SKM-1 treated with dmso at 0.1 percent for 144 hours (cell line): ENCODE measurements around the gene DCTPP1.
A peak's percentile ranks its signal among the peaks of the same experiment; 100 is the strongest.
"Not testable (repeated sequence)": the region's sequence is repeated elsewhere in the genome, so short reads cannot be mapped to it uniquely, and the experiment has no call there.

ENCODE experiments used
- DNase-seq: peaks from one replicate; lab custom pipeline; 2025; ENCODE audit not compliant: unreplicated experiment; lab: John Stamatoyannopoulos, UW

The DCTPP1 gene

GRCh38 chr16:30414159-30414558 is 15.7 kb downstream of the DCTPP1 start:
- DNase-seq: no peak

DNA sequence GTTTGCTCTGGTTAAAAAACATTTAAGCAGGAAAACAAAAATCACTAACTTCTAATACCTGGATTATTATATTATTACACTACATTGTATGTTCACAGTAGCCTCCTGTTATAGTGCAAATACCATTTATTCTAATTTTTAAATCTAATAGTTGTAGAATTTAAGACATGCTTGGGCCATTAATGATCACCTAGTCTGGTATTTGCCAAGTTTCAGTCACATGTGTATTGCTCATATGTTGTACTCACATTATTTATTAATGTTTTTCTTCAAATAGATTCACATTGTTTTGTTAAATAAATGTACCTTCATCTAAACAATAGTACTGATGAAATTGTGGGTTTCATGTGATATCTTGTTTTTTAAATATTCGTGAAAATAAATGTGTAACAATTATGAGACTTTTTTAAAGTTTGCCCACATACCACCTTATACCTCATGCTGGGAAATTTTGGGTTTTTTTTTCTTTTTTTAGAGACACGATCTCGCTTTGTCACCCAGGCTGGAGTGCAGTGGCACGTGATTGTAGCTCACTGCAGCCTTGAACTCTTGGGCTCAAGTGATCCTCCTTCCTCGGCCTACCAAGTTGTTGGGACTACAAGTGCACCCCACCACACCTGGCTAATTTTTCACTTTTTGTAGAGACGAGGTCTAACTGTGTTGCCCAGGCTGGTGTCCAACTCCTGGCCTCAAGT is 16.6 kb downstream of the DCTPP1 start:
- DNase-seq: no peak

GRCh38 chr16:30409125-30410060 is 20.4 kb downstream of the DCTPP1 start:
- peak; percentile 83 for DNase-seq

DNA sequence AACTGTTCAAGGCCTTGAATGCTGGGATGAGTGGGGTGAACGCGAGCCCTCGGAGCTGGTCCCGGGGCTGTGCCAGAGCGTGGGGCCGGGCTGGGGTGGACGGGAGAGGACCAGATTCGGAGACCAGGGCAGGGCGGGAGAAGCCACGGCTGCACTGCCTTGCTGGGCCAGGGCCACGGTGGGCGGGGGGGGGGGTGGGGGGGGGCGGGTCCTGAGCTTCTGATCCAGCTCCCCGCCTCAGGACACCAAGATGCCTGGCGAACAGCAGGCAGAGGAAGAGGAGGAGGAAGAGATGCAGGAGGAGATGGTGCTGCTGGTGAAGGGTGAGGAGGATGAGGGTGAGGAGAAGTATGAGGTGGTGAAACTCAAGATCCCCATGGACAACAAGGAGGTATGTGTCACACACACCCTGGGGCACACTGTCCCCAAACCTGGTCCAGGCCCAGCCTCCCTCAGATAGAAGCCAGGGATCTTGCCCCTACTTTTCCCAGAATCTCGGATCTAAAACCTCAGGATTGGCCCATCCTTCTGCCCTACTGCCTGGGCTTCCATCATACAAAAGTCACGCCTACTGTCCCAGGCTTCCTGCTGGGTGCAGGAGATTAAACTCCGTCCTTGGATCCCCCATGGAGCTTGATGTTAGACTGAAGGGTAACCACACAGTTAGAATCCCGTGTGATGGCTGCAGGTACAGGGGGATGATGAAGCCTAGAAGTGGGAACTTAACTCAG is 21.9 kb downstream of the DCTPP1 start:
- no peak for DNase-seq

DNA sequence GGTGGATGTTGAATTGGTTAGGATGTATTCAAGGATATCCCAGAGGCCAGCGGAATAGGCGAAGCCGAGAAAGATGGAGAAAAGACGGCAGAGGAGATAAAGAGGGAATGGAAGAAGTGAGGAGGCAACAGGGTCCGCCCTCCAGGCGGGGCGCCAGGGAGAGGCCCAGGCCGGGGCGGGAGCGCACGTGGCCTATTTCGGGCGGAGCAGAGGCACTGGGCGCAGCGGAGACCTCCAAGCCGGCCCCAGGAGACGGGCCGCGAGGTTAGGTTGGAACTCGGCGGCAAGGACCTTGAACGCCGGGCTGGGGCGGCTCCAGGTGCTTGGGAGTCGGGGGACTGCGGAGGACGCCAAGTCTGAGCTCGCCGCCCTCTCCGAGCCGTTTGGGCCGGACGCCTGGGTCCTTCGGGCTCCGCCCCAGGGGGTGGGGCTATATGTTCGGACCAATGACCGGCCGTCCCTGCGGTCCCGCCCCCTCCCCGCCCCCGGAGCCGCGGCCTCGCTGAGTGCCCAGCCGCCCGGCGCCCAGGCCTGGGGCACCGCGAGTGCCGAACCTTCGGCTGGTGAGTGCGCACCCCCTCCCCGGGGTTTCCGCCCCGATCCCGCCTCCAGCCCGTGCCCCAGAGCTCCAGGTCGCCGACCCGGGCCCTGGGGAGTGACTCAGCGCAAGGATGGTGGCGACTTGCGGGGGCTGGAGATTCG is 22.6 kb downstream of the DCTPP1 start, which contains the start of gene ZNF771:
Gene ZNF771, plus strand, starts transcription at position 505 of the 702 bp plus-strand sequence. CDS start 448 bp downstream, outside the sequence.
- peak; percentile 79 for DNase-seq

- no peak for DNase-seq
These were observed 23.1 kb downstream of the DCTPP1 start for GRCh38 chr16:30406795-30407101.

DNA sequence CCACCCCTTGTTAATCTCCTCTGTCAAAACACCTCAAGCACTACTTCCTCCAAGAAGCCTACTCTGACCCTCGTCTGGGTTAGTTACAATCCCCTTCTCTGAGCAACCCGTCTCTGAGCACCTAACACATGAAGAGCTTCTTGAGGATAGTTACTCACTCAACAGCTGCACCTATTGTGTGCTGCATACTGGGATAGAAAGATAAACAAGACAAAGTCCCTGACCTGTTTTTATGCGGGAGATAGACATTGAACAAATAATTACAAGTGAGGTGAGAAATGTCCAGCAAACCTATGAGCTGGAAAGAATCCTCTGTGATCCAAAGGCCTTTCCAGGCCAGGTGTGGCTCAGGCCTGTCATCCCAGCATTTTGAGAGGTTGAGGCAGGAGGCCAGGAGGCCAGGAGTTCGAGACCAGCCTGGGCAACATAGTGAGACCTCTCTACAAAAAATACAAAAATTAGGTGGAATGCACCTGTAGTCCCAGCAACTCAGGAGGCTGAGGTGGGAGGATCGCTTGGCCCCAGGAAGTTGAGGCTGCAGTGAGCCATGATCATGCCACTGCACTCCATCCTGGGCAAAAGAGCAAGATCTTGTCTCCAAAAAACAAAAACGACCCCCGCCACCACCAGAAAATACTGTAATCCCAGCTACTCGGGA is 27.9 kb downstream of the DCTPP1 start:
- DNase-seq: no peak

DNA sequence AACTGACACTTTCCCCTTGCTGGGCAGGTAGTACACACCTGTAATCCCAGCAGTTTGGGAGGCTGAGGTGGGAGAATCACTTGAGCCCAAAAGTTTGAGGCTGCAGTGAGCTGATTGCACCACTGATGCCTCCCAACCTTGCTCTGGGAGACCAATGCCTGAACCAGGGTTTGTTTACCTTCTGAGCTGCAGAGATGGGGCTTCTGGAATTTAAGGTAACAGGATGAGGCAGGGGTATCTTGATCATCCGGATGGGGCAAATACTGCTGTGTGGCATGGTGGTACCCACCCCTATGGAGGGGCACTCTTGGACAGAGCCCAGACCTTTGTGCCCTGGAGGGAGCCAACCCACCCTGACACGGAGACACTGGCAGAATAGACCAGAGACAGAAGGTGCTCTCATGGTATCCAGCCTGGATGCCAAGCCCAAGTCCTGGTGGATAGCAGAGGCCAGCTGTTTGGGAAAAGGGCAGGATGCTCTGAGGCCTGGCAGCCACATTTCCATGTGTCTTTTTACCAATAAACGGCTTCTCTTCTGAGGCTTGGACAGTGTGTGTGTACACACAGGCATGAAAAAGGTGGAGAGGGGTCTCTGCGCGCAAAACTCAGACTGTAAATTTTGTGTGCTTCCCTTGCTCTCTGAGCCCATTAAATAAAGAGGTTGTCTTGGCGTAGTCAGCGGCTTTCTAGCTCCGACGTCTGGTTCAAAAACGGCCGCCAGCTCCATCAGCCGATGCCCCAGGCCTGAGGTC is 30.2 kb downstream of the DCTPP1 start:
- DNase-seq: no peak

GRCh38 chr16:30398661-30399434 is 31.0 kb downstream of the DCTPP1 start:
- no peak for DNase-seq

DNA sequence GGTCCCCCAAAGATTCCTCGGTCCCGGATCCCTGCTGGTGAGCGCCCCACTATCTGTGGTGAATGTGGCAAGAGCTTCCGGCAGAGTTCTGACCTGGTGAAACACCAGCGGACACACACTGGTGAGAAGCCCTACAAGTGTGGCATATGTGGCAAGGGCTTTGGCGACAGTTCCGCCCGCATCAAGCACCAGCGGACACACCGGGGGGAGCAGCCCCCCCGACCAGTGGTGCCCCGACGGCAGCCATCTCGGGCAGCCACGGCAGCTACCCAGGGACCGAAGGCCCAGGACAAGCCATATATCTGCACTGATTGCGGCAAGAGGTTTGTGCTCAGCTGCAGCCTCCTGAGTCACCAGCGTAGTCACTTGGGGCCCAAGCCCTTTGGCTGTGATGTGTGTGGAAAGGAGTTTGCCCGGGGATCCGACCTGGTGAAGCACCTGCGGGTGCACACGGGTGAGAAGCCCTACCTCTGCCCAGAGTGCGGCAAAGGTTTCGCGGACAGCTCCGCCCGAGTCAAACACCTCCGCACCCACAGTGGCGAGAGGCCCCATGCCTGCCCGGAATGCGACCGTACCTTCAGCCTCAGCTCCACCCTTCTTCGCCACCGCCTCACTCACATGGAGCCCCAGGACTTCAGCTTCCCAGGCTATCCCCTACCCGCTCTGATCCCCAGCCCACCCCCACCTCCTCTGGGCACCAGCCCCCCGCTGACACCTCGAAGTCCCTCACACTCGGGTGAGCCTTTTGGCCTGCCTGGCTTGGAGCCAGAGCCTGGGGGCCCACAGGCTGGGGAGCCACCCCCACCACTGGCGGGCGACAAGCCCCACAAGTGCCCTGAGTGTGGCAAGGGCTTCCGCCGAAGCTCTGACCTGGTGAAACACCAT is 31.8 kb downstream of the DCTPP1 start:
- DNase-seq: no peak

DNA sequence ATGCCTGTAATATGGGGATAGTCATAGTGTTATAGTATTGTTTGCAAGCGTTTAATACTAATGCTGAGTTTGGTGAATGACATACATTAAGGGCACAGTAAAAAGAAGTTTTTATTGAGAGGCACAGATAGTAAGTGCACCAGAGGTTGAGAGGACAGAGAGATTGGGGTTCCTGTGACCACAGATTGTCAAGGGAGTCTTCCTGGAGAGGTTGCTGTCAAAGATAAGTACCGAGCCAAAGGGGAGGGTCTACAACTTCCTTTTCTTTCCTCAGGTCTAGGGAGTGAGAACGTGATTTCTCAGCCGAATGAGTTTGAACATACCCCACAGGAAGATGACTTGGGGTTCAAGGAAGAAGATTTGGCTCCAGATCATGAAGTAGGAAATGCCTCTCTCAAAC is 32.8 kb downstream of the DCTPP1 start:
- no peak for DNase-seq

GRCh38 chr16:30396627-30397026 is 33.2 kb downstream of the DCTPP1 start:
- not testable (repeated sequence) for DNase-seq

DNA sequence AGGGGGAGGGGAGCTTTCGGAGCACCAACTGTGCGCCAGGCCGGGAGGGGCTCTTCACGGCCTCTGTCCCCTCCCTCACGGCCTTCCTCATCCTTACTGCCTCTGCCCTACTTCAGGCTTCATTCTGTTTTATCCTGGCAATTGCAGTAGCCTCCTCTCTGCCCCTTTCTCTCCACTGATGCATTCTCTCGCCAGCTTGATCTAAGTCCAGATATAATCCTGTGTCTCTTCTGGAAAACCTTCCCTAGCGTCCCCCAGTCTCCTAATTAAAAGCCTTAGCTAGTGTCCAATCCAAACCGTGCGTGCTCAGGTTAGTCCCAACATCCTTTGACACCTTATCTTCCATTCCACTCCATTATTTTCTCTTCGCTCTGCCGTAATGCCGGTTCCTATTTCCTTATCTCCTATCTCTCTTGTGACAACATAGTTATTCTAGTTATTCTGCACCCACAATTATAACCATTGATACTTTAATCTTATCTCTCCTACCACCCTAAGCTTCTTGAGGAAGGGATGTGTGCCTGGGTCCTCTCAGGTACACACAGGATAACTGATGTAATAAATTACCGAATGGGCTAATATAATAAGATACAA is 33.7 kb downstream of the DCTPP1 start:
- peak; percentile 35 for DNase-seq

DNA sequence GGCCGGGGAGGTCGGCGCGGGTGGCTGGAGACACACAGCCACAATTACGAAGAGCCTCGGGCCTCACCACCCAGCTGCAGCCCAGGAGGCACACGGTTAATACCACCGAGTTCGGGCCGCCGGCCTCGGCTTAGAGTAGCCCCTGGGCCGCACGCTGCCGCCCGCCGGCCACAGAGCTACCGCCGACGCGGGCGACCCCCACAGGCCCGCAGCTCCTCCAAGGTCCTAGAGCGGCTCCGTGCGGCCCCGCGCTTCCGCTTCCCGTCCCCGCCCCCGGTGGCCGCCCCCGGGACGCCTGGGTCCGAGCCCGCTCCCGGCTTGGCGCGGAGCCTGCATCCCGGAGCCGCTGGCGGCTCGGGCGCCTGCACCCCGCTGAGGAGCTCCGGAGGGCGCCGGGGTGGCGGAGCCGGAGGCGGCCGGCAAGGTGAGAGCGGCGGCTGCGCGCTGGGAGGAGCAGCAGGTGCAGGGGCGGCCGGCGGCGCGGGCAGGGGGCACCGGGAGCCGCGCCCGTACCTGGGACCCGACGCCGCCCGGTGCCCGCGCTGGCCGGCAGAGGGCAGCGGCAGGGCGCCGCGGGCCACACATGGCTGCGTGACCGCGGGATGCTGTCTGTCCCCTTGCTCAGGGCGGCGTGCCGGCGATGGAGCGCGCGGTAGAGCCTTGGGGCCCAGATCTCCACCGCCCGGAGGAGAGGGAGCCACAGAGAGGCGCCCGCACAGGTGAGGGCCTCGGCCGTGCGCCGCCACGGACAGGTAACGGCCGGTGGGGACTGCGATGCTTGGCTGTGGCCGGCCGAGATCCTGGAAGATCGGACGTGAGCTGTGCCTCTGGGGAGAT is 34.5 kb downstream of the DCTPP1 start, which contains the start of gene ZNF48:
Gene ZNF48, plus strand, starts transcription at position 266 of the 837 bp plus-strand sequence. Its CDS starts 375 bp downstream, at position 641.
- peak; percentile 62 for DNase-seq

- DNase-seq: no peak
These were observed 35.2 kb downstream of the DCTPP1 start for GRCh38 chr16:30394592-30395154.

GRCh38 chr16:30383521-30383920 is 46.3 kb downstream of the DCTPP1 start:
- no peak for DNase-seq
